ENCODE data around the gene OR8K3.

The OR8K3 gene

DNA sequence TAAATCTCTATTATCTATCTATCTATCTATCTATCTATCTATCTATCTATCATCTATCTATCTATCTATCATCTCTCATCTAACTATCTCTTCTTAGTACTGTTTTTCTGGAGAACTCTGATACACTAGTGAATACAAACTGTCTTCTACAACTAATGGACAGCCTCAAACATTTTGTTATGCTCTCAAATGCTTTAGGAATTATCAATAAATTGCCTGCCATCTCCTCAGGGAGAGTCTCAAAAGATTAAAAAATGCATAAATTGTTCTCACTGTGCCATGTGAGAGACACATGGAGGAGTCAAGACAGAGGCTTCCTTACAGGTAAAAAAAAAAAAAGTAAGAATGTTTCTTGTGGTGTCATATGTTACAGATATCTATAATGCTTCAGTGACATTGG, at the start of gene OR8K3:
TSS of gene OR8K3 (plus strand) at position 301 of the 400 bp plus-strand sequence. CDS start 3,163 bp downstream, outside the sequence.
- DNase-seq, result no peak

DNA sequence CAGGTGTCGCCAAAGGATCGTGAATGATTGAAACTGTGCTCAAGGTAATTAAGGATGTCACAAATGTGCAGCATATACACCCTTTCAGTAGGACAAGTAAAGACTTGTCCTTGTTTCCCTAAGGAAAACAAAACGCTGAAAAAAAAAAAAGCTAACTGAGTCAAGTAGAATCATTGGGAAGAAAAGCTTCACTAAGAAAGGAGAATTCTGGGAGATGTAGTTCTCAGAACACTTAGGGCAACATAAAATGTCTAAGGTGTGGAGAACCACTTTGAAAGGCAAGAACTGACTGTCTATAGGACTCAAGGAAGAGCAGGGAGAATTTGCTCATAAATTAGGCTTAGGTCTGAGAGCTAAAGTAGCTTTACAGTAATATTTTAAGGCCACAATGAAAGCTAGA, 43.9 kb upstream of the OR8K3 start:
- no peak for DNase-seq

DNA sequence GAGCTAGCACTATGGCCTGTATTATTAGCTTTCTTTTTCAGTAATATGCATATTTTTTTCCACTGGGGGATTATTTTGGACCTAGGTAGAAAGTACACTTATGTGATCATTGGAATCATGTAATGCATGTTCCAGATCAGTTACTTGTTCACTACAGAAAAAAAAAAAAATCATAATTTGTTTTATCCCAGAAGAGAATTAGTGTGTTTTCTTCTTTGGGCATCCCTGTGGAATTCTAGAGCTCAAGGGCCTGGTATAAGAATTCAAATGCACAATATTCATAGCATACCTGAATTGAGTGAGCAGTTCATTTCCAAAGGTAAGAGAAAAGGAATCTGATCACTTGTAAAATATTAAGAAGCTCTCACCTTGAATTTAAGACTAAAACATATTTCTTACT, 41.1 kb upstream of the OR8K3 start, which contains the start of gene OR5T1:
TSS of gene OR5T1 (plus strand) at position 301 of the 400 bp plus-strand sequence. CDS start 1,485 bp downstream, outside the sequence.
- DNase-seq, result no peak

GRCh38 chr11:56292154-56292553, 22.8 kb upstream of the OR8K3 start, which contains the start of gene OR8H1:
TSS of gene OR8H1 (minus strand) at chr11:56292254. CDS start at chr11:56291062, 1,192 bp downstream.
- DNase-seq, result no peak

DNA sequence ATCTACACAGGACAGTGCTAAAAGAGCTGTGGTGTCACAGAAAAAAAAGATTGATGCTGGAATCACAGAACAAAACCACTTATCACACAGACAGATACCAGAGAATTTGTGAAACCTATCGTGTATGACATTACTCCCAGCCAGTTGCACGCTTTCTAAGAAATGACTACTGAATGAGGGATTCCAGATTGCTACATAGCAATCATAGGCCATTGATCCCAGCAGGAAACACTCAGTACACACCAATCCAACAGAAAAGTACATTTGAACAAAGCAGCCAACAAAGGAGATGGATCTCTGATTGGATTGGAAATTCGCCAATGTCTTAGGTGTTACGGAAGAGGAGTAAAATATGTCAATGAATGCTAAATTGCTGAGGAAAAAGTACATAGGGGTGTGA, 18.0 kb upstream of the OR8K3 start:
- DNase-seq, result no peak

GRCh38 chr11:56307836-56308235, 7.1 kb upstream of the OR8K3 start:
- no peak for DNase-seq

DNA sequence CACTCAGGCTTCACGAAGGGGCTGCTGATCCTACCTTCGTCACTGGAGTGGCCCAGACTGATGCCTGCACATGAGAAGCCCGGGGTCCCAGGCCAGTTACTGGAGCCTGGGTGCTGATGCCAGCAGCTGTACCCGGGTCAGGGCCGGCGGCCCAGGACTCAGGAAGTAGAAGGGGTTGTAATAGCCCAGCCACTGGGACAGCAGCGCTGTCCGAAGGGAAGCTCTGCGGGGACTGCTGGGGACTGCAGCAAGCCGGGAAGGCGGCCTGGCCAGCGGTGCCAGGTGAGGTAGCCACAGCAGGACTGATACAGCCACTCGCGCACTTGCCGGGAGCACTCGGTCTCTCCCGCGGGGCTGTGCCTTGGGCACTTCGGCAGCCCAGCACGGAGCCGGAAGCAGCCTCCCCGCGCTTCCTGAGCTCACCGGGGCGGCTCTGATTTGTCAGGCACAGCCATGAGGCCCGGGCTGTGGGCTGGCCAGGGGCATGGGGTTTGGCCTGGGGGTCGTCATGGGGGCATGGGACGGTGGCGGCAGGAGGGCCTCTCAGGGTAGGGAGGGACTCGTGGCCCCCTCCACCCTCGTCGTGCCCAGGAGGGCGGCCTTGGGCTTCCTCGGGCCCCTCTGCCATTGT, 17.0 kb downstream of the OR8K3 start:
- DNase-seq, result no peak

DNA sequence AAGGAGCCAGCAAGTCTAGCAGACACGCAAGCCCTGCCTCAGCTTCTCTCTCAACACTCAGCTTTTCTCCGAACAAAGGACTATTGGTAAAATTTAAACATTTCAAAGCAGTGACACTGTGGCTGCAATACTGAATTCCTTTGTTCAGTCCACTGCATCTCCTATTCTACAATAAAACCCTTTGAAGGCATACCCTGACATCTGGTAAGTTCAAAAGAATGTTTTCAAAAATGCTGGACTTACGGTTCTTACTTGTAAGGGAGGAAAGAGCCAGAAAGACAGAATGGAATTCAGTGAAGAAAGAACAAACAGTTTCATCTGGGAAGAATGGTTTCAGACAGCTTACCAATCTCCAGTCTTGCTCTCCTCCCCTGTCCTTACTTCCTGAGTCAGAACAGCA, 18.2 kb downstream of the OR8K3 start:
- no peak for DNase-seq

GRCh38 chr11:56340289-56340688, 25.3 kb downstream of the OR8K3 start:
- DNase-seq, result no peak

DNA sequence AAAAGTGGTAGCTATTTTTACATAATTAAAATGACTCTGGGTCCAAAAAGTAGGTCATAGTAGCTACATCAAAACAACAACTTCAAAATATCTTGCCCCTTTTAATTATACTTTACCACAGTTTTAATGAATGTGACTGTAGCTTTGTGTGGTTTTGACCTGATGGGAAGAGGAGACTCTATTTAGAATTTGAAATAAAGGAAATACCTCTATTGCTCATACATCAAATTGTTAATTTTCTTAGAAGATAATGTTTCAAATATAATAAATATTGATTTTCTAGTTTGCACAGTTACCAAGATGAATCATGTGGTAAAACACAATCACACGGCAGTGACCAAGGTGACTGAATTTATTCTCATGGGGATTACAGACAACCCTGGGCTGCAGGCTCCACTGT, 30.8 kb downstream of the OR8K3 start, which contains the start of gene OR8K1:
TSS of gene OR8K1 (plus strand) at position 301 of the 400 bp plus-strand sequence. CDS start at position 301, 0 bp downstream.
- no peak for DNase-seq

DNA sequence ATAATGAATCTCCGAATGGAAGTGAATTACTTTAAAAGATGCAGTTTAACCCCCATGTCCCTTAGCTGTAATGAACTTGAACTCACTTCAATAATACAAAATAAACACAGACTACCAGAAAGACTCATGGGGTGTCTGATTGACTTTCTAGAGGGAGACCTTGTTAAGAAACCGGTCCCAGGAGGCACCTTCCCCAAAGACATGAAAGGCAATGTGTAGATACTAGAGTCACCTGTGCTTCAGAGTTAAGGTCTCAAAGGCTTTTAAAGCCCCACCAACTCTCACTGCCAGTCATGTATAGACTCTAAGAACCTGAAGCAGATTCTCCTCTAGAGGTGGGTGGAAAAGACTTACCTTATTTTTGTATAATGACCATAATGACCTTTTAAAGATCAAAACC, 39.0 kb downstream of the OR8K3 start, which contains the start of gene OR8J1:
TSS of gene OR8J1 (plus strand) at position 301 of the 400 bp plus-strand sequence. CDS start 5,956 bp downstream, outside the sequence.
- DNase-seq, result no peak

All from CD4-positive, alpha-beta T cell treated with Interleukin-12 subunit alpha and Interleukin-12 subunit beta, for 1 hour (primary cell).